K562 (cell line): Measurements from ENCODE around the gene GPR39. TPM values are rescaled to one million over a fixed set of nuclear protein-coding genes. Genes with fewer than 3 reads are reported as not detected.

Experiments
- ATAC-seq: fragments of 200-7000 bp; cut with Tn5 transposase; 3 replicates; pipeline ENCODE4 v1.9.1; 2020; ENCODE audit warnings: moderate library complexity
- BruUV-seq: library from RNA; stranded (reverse); fragments of 400-500 nt; replicated peaks from 2 replicates; lab custom pipeline; 2021; lab: Mats Ljungman, UMichigan
- CTCF ChIA-PET: fragments of 300-600 bp; formaldehyde crosslinking; extraction: SDS; loops from one replicate; lab custom pipeline; 2021; ENCODE audit warnings: low intra/inter-chr PET ratio; lab: Yijun Ruan, JAX
- POLR2A ChIA-PET: fragments of 300-600, 350-650 bp; sonication (Branson Sonifier 250); formaldehyde crosslinking; extraction: SDS; loops from one replicate; lab custom pipeline; 2021; ENCODE audit warnings: antibody characterized with exemption, inconsistent platforms; lab: Yijun Ruan, JAX
- DNase-seq, 4 experiments: peaks; one replicate each; pipeline versions ENCODE4 v3.0.0 to v3.0.0-alpha.2; 2011 to 2018; ENCODE audit warnings: low spot score in 3 of 4, mixed read lengths in 3 of 4; ENCODE audit errors: extremely low read depth in 1 of 4
- FAIRE-seq: peaks from 2 replicates; lab custom pipeline; 2011; peaks lifted over from hg19 to GRCh38; lab: Jason Lieb, UNC
- H2AFZ ChIP-seq: 2 replicates; pipeline ENCODE4 v1.6.0; 2011; ENCODE audit warnings: low read depth, low read length, control low read depth, inconsistent platforms
- H3K27ac ChIP-seq: fragments of 200-600 bp; 3 replicates; pipeline ENCODE4 v1.8.0; 2011; ENCODE audit warnings: low read depth, mild to moderate bottlenecking, control low read depth, inconsistent platforms, low read length, moderate library complexity, mixed read lengths; ENCODE audit errors: extremely low read depth
- H3K27me3 ChIP-seq, 2 experiments: fragments of 300-600 bp in 1 of 2; 2 replicates in 1 of 2; 3 replicates in 1 of 2; pipeline versions ENCODE4 v1.6.0 to v1.8.0; 2011; ENCODE audit warnings: inconsistent platforms in 2 of 2, low read length in 2 of 2, mild to moderate bottlenecking in 1 of 2, mixed read lengths in 1 of 2, moderate library complexity in 1 of 2; ENCODE audit not compliant: control insufficient read depth in 2 of 2, insufficient read depth in 2 of 2
- H3K36me3 ChIP-seq: fragments of 300-600 bp; 3 replicates; pipeline ENCODE4 v1.8.0; 2011; ENCODE audit warnings: mild to moderate bottlenecking, low read length, inconsistent platforms; ENCODE audit not compliant: control insufficient read depth, insufficient read depth
- H3K4me1 ChIP-seq, 2 experiments: fragments of 200-600 bp in 1 of 2; replicated peaks in 1 of 2; 2 replicates in 1 of 2; 3 replicates in 1 of 2; pipeline versions ENCODE4 v1.5.1 to v1.8.0; 2011; ENCODE audit warnings: inconsistent platforms in 2 of 2, low read length in 2 of 2, mild to moderate bottlenecking in 1 of 2, mixed read lengths in 1 of 2, moderate library complexity in 1 of 2; ENCODE audit not compliant: control insufficient read depth in 2 of 2, insufficient read depth in 2 of 2
- H3K4me2 ChIP-seq: 2 replicates; pipeline ENCODE4 v1.6.1; 2011; ENCODE audit warnings: low read length, control low read depth, inconsistent platforms, mixed read lengths; ENCODE audit not compliant: insufficient read depth
- H3K4me3 ChIP-seq: fragments of 200-600 bp; sonication (generic), shearing (Covaris generic); 2 replicates; pipeline ENCODE4 v1.5.1; 2016; ENCODE audit warnings: control low read depth, inconsistent platforms
- H3K79me2 ChIP-seq: fragments of 200-600 bp; 3 replicates; pipeline ENCODE4 v1.8.0; 2011; ENCODE audit warnings: low read length, inconsistent platforms; ENCODE audit not compliant: control insufficient read depth, insufficient read depth
- H3K9ac ChIP-seq, 2 experiments: 2 replicates each; pipeline versions ENCODE4 v1.6.0 to v1.6.1; 2011; ENCODE audit warnings: low read depth in 2 of 2, low read length in 2 of 2, control low read depth in 1 of 2, inconsistent platforms in 1 of 2, mild to moderate bottlenecking in 1 of 2, mixed read lengths in 1 of 2; ENCODE audit not compliant: insufficient read depth in 1 of 2
- H3K9me1 ChIP-seq: one replicate; pipeline ENCODE4 v1.6.0; 2011; ENCODE audit warnings: inconsistent platforms, mild to moderate bottlenecking, low read length, moderate library complexity; ENCODE audit not compliant: control insufficient read depth, insufficient read depth
- H3K9me3 ChIP-seq: replicated peaks from 2 replicates; pipeline ENCODE4 v1.5.1; 2011; ENCODE audit warnings: low read depth, low read length, inconsistent platforms; ENCODE audit not compliant: control insufficient read depth, insufficient read depth
- H4K20me1 ChIP-seq: replicated peaks from 2 replicates; pipeline ENCODE4 v1.6.1; 2011; ENCODE audit warnings: low read length, inconsistent platforms, mixed read lengths; ENCODE audit not compliant: control insufficient read depth, insufficient read depth
- CEBPG ChIP-seq, 3 experiments: fragments of 200-800 bp in 1 of 3; sonication (Bioruptor generic) in 1 of 3; sonication (generic) in 1 of 3; formaldehyde crosslinking in 1 of 3; IDR thresholded peaks in 2 of 3; conservative IDR thresholded peaks in 1 of 3; 2 replicates each; pipeline versions ENCODE4 v1.6.1 to v1.8.0; 2016 to 2022; ENCODE audit warnings: missing compliant biosample characterization in 2 of 3, missing genetic modification characterization in 2 of 3, mild to moderate bottlenecking in 1 of 3, missing genetic modification reagents in 1 of 3
- CHD4 ChIP-seq: fragments of 200-600 bp; sonication (generic); IDR thresholded peaks from 3 replicates; pipeline ENCODE4 v1.6.1; 2012; ENCODE audit warnings: low read depth, mild to moderate bottlenecking, mixed read lengths, low read length, inconsistent platforms; ENCODE audit not compliant: insufficient read depth, insufficient replicate concordance, poor library complexity, severe bottlenecking
- GABPA ChIP-seq: fragments of 200-800 bp; sonication (Bioruptor generic); conservative IDR thresholded peaks from 2 replicates; pipeline ENCODE4 v1.6.1; 2016; ENCODE audit warnings: low read depth, missing genetic modification characterization, missing compliant biosample characterization
- GTF2E2 ChIP-seq: fragments of 200-800 bp; sonication (Bioruptor generic); IDR thresholded peaks from 2 replicates; pipeline ENCODE4 v1.6.1; 2016; ENCODE audit warnings: missing genetic modification characterization, missing compliant biosample characterization
- JUNB ChIP-seq: fragments of 450-650 bp; formaldehyde crosslinking; conservative IDR thresholded peaks from 2 replicates; pipeline ENCODE4 v1.4.0; 2020; ENCODE audit warnings: mild to moderate bottlenecking
- MEF2D ChIP-seq: conservative IDR thresholded peaks from 2 replicates; pipeline ENCODE4 v1.6.1; 2016; ENCODE audit warnings: low read depth, missing genetic modification characterization, missing compliant biosample characterization
- POLR2G ChIP-seq: fragments of 200-400 bp; formaldehyde crosslinking; IDR thresholded peaks from 2 replicates; pipeline ENCODE4 v1.6.1; 2017; ENCODE audit warnings: low read depth, mild to moderate bottlenecking, antibody characterized with exemption, low read length, moderate library complexity
- POLR3G ChIP-seq: IDR thresholded peaks from 2 replicates; pipeline ENCODE4 v1.6.1; 2011; ENCODE audit not compliant: insufficient read length, insufficient replicate concordance; ENCODE audit errors: extremely low read depth
- RBFOX2 ChIP-seq: fragments of 200-400 bp; formaldehyde crosslinking; IDR thresholded peaks from 2 replicates; pipeline ENCODE4 v1.6.1; 2017; ENCODE audit warnings: low read depth, mild to moderate bottlenecking, low read length, moderate library complexity
- RBM34 ChIP-seq: fragments of 200-400 bp; formaldehyde crosslinking; IDR thresholded peaks from 2 replicates; pipeline ENCODE4 v1.6.1; 2018; ENCODE audit warnings: low read length, borderline replicate concordance; ENCODE audit not compliant: insufficient read depth
- TCF15 ChIP-seq: fragments of 250-450 bp; sonication (Bioruptor Pico); IDR thresholded peaks from 2 replicates; pipeline ENCODE4 v1.8.0; 2022; ENCODE audit warnings: moderate library complexity, mild to moderate bottlenecking, inconsistent platforms
- ZNF644 ChIP-seq: fragments of 200-800 bp; sonication (Bioruptor generic); IDR thresholded peaks from 2 replicates; pipeline ENCODE4 v1.6.1; 2016; ENCODE audit warnings: low read depth, missing genetic modification characterization, missing compliant biosample characterization
- ZNF695 ChIP-seq: fragments of 450-650 bp; formaldehyde crosslinking; IDR thresholded peaks from 2 replicates; pipeline ENCODE4 v1.4.0; 2020; ENCODE audit warnings: mild to moderate bottlenecking, moderate library complexity
- ZNF75A ChIP-seq: fragments of 450-650 bp; formaldehyde crosslinking; IDR thresholded peaks from 2 replicates; pipeline ENCODE4 v1.4.0; 2020; ENCODE audit warnings: mild to moderate bottlenecking
- WGBS: fragments of 100-300 bp; shearing (Covaris generic); methylation state at CpG from one replicate; pipeline ENCODE4 v1.1.6; 2016; ENCODE audit warnings: low coverage, mixed read lengths; ENCODE audit not compliant: insufficient coverage; ENCODE audit errors: missing lambda C conversion rate; 5-methylcytosine and 5-hydroxymethylcytosine counted together
- in situ Hi-C: fragments of 300-500 bp; cut with MboI; formaldehyde crosslinking; loops from 4 replicates; pipeline ENCODE4 v1.15.0; 2018; ENCODE audit warnings: inconsistent platforms, mixed read lengths
- intact Hi-C: fragments of 100-400 bp; cut with micrococcal nuclease; formaldehyde crosslinking; loops from 2 replicates; pipeline ENCODE4 v1.14.2; 2022
- polyA plus RNA-seq, 8 experiments: library from polyadenylated mRNA; depleted of rRNA in 4 of 8; stranded (reverse) in 5 of 8; unstranded in 3 of 8; fragments of >200 nt; fragmentation: Nextera tagmentation in 2 of 8; fragmentation: Illumina TruSeq in 1 of 8; extraction: Ambion mirVana in 2 of 8; extraction: Trizol in 1 of 8; gene quantifications; 2 replicates each; pipeline versions ENCODE4 v1.2.1 to v1.2.3, GENCODE V29; 2011 to 2014; ENCODE audit warnings: inconsistent platforms in 1 of 8, missing spikeins in 1 of 8
- total RNA-seq, 7 experiments: library from RNA; depleted of rRNA in 6 of 7; stranded (reverse); fragments of >200 nt in 6 of 7; fragmentation: Illumina TruSeq in 2 of 7; extraction: Trizol in 2 of 7; gene quantifications; 2 replicates each; pipeline versions ENCODE4 v1.2.1 to v1.2.3, GENCODE V29; 2011 to 2021; ENCODE audit warnings: low replicate concordance in 1 of 7
- TF ChIP-seq, protein P1 (sequence below): sonication (generic); IDR thresholded peaks from 2 replicates; pipeline ENCODE4 v1.6.1; 2016
- TF ChIP-seq, protein P2 (sequence below): sonication (generic); formaldehyde crosslinking; IDR thresholded peaks from 2 replicates; pipeline ENCODE4 v1.8.0; 2023; ENCODE audit warnings: missing genetic modification reagents, mild to moderate bottlenecking, borderline replicate concordance

The GPR39 gene
- total and polyA plus RNA-seq, 9 of the 15 experiments (the other 6 are each of a cell fraction or from before 2014, with no cell fraction given): 0.04 TPM; not detected in 8

- in situ Hi-C loops (no loop called here), intact Hi-C loops (no loop called here)
- no peak overlapping the region for H2AFZ ChIP-seq
- no peak for ATAC-seq
- no peak for FAIRE-seq
- no peak overlapping the region for H3K27ac ChIP-seq
- no peaks in the 10 kb centered on the region for H3K36me3 ChIP-seq
- H3K27me3 ChIP-seq: no peaks in the 10 kb centered on the region
- no peaks in the 10 kb centered on the region for H3K9me3 ChIP-seq
- POLR2A ChIA-PET: no interaction called here
- H3K9ac ChIP-seq: no peak overlapping the region
- 0% methylated on average over 1 of the region's 1 CpG for WGBS
- no TSS peak for BruUV-seq
- no peaks in the 10 kb centered on the region for H3K79me2 ChIP-seq
- no peaks in the 10 kb centered on the region for H3K9me1 ChIP-seq
- TF ChIP-seq ZNF695 (CRISPR knock-in tag) (no peak), ZNF75A (CRISPR knock-in tag) (no peak), RBM34 (no peak), CEBPG (CRISPR knock-in tag; IDR thresholded peaks at IDR 0.05) (no peak), CEBPG (tag; conservative IDR thresholded peaks at IDR 0.05 in 1 of 2, IDR thresholded peaks at IDR 0.05 in 1 of 2) (no peak), JUNB (no peak), TCF15 (no peak), MEF2D (no peak), RBFOX2 (no peak), CHD4 (no peak), GTF2E2 (no peak), ZNF644 (no peak), POLR2G (no peak), GABPA (tag) (no peak), POLR3G (no peak)
- TF ChIP-seq, protein P1, sequence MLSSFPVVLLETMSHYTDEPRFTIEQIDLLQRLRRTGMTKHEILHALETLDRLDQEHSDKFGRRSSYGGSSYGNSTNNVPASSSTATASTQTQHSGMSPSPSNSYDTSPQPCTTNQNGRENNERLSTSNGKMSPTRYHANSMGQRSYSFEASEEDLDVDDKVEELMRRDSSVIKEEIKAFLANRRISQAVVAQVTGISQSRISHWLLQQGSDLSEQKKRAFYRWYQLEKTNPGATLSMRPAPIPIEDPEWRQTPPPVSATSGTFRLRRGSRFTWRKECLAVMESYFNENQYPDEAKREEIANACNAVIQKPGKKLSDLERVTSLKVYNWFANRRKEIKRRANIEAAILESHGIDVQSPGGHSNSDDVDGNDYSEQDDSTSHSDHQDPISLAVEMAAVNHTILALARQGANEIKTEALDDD: no peak
- TF ChIP-seq, protein P2, sequence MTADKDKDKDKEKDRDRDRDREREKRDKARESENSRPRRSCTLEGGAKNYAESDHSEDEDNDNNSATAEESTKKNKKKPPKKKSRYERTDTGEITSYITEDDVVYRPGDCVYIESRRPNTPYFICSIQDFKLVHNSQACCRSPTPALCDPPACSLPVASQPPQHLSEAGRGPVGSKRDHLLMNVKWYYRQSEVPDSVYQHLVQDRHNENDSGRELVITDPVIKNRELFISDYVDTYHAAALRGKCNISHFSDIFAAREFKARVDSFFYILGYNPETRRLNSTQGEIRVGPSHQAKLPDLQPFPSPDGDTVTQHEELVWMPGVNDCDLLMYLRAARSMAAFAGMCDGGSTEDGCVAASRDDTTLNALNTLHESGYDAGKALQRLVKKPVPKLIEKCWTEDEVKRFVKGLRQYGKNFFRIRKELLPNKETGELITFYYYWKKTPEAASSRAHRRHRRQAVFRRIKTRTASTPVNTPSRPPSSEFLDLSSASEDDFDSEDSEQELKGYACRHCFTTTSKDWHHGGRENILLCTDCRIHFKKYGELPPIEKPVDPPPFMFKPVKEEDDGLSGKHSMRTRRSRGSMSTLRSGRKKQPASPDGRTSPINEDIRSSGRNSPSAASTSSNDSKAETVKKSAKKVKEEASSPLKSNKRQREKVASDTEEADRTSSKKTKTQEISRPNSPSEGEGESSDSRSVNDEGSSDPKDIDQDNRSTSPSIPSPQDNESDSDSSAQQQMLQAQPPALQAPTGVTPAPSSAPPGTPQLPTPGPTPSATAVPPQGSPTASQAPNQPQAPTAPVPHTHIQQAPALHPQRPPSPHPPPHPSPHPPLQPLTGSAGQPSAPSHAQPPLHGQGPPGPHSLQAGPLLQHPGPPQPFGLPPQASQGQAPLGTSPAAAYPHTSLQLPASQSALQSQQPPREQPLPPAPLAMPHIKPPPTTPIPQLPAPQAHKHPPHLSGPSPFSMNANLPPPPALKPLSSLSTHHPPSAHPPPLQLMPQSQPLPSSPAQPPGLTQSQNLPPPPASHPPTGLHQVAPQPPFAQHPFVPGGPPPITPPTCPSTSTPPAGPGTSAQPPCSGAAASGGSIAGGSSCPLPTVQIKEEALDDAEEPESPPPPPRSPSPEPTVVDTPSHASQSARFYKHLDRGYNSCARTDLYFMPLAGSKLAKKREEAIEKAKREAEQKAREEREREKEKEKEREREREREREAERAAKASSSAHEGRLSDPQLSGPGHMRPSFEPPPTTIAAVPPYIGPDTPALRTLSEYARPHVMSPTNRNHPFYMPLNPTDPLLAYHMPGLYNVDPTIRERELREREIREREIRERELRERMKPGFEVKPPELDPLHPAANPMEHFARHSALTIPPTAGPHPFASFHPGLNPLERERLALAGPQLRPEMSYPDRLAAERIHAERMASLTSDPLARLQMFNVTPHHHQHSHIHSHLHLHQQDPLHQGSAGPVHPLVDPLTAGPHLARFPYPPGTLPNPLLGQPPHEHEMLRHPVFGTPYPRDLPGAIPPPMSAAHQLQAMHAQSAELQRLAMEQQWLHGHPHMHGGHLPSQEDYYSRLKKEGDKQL (CRISPR knock-in tag): no peak
- TF ChIP-seq, all 486 proteins: peak for 0
- H3K4me2 ChIP-seq: no peak overlapping the region
- H3K4me1 ChIP-seq: no peaks in the 10 kb centered on the region
- DNase-seq: no peak
- no peak overlapping the region for H3K4me3 ChIP-seq
- CTCF ChIA-PET: no interaction called here
- no peaks in the 10 kb centered on the region for H4K20me1 ChIP-seq
Observed at GRCh38 chr2:132484144-132484543, 67.5 kb downstream of the GPR39 start.
